HG02870 (cell line): ENCODE results near the gene KIR3DL2.
"Not testable (repeated sequence)": the region's sequence is repeated elsewhere in the genome, so short reads cannot be mapped to it uniquely, and the experiment has no call there.

Experiments used
- ATAC-seq: cut with Tn5 transposase; IDR thresholded peaks from one replicate; pipeline ENCODE4 v1.9.1; 2021; ENCODE audit warnings: mild to moderate bottlenecking, moderate library complexity; ENCODE audit not compliant: unreplicated experiment

The KIR3DL2 gene

DNA sequence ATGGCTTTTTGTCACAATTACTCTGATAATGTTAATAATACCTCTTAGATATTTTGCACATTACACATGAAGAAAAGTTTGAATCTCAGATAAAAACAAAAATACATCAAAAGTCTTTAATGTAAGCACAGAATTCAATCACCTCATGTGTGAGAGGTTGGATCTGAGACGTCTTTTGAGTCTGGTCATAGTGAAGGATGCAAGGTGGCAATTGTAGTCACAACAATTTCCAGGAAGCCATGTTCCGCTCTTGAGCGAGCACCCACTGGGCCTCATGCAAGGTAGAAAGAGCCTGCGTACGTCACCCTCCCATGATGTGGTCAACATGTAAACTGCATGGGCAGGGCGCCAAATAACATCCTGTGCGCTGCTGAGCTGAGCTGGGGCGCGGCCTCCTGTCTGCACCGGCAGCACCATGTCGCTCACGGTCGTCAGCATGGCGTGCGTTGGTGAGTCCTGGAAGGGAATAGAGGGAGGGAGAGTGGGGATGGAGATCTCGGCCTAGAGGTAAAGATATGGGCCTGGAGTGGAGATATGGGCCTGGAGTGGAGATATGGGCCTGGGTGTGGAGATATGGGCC lies at the start of gene KIR3DL2:
KIR3DL2 (plus strand) TSS at position 383 of the 580 bp plus-strand sequence; CDS start at position 416, 33 bp downstream.
- ATAC-seq, result not testable (repeated sequence)

DNA sequence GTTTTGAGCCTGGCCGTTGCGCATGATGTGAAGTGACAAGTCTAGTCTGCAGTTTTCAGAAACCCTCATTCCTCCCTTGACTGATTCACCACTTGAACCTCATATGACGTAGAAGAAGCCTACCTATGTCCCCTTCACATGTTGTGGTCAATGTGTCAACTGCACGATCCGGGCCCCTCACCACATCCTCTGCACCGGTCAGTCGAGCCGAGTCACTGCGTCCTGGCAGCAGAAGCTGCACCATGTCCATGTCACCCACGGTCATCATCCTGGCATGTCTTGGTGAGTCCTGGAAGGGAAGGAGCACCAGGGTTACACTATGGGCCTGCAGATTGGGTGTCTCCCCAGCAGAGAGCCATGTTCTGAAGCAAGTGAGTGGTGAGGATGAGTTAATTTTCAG lies 46.8 kb upstream of the KIR3DL2 start, which contains the start of gene KIR2DL4:
KIR2DL4 (plus strand) TSS at position 201 of the 400 bp plus-strand sequence; CDS start at position 243, 42 bp downstream.
- ATAC-seq, result no peak

DNA sequence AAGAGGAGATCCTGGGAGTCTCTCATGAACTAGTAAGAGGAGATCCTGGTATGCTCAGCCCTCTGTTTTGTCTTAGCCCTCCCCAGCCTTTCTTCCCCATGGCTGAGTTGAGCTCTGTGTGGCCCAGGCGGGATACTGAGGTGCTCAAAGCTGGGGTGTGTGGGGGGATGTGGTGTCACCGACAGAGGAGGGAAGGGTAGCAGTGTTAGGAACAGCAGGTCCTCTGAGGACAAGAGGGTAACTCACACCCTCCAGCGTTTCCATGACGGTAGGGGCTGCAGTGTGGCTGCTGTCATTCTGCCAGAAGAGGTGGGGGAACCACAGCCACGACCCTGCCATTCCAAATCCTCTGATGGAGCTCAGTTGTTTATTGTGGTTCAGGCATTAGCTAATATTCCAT lies 46.1 kb upstream of the KIR3DL2 start:
- no peak for ATAC-seq

DNA sequence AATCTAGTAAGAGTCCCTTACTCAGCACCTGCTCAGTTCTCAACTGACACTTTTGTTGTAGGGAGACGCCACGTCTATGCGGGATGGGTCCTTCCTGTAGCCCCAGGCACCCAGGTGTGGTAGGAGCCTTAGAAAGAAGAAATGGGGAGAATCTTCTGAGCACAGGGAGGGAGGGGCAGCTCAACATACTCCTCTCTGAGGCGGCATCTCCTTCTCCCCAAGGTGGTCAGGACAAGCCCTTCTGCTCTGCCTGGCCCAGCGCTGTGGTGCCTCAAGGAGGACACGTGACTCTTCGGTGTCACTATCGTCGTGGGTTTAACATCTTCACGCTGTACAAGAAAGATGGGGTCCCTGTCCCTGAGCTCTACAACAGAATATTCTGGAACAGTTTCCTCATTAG lies 45.7 kb upstream of the KIR3DL2 start:
- ATAC-seq, result no peak

DNA sequence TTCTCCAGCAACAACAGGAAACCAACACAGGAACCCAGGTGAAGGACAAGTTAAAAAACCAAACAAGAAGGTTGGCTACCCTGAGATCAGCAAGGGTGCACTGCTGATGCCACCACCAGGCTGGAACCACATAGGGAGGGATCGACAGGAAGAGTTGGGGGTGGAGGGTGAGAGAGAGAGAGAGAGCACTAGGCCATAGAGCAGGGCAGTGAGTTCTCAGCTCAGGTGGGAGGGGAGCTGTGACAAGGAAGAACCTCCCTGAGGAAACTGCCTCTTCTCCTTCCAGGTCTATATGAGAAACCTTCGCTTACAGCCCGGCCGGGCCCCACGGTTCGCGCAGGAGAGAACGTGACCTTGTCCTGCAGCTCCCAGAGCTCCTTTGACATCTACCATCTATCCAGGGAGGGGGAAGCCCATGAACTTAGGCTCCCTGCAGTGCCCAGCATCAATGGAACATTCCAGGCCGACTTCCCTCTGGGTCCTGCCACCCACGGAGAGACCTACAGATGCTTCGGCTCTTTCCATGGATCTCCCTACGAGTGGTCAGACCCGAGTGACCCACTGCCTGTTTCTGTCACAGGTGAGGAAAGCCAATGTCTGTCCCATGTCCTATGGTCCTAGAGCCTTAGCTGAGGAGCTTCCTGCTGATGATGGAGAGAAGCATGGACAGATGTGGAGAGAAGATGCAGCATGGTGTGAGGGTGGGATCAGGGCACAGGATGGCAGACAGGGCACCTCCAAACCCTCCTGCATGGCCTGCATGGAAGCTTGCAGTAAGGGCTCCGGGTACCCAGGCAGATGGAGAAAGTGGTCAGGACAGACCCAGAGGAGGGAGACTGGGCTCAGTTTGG lies 44.4 kb upstream of the KIR3DL2 start:
- ATAC-seq, result no peak

DNA sequence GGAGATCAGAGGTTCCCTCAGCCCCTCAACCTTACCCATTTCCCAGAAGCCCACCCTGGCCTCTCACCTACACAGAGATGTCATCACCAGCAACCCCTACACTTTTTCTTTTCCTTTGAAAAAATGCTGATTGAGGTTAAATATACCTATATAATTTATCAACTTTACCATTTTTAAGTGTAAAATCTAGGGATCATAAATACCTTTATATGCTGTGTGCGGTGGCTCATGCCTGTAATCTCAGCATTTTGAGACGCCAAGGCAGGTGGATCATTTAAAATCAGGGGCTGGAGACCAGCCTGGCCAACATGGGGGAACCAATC lies 43.8 kb upstream of the KIR3DL2 start:
- ATAC-seq, result no peak

DNA sequence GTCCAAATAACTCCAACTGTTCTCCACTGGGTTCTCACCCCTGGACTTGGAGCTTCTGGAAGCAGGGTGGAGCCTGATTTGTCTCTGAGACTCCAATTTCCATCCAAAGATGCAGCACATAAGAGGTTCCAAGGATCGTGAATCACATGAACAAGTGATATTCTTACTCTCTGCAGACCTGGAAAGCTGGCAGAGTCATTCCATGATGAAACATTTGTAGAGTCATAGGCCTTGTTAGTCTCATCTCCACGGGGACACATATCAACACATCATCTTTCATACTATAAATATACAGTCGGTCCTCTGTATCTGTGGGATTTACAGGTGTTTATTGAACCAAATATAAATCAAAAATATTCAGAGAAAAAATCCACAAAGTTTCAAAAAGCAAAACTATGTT lies 35.7 kb upstream of the KIR3DL2 start:
- not testable (repeated sequence) for ATAC-seq

DNA sequence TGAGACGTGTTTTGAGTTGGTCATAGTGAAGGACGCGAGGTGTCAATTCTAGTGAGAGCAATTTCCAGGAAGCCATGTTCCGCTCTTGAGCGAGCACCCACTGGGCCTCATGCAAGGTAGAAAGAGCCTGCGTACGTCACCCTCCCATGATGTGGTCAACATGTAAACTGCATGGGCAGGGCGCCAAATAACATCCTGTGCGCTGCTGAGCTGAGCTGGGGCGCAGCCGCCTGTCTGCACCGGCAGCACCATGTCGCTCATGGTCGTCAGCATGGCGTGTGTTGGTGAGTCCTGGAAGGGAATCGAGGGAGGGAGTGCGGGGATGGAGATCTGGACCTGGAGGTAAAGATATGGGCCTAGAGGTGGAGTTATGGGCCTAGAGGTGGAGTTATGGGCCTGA lies 34.0 kb upstream of the KIR3DL2 start, which contains the start of gene KIR3DL1:
KIR3DL1 (plus strand) TSS at position 218 of the 400 bp plus-strand sequence.
- ATAC-seq, result not testable (repeated sequence)

DNA sequence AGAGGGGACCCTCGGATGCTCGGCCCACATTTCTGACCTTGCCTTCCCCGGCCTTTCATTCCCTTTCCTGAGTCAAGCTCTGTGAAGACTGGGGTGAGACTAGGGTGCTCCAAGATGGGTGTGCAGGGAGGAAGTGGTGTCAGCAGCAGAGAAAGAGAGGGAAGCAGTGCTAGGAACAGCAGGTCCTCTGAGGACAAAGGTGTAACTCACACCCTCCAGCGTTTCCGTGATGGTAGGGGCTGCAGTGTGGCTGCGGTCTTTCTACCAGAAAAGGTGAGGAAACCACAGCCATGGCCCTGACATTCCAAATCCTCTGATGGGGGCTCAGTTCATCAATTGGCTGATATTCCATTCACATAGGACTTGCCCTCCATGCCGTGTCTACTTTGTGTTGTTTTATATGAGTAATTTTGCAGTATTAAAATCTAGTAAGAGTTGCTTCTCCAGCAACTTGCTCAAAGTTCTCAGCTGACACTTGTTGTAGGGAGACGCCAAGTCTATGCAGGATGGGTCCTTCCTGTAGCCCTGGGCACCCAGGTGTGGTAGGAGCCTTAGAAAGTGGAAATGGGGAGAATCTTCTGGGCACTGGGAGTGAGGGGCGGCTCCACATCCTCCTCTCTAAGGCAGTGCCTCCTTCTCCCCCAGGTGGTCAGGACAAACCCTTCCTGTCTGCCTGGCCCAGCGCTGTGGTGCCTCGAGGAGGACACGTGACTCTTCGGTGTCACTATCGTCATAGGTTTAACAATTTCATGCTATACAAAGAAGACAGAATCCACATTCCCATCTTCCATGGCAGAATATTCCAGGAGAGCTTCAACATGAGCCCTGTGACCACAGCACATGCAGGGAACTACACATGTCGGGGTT lies 32.3 kb upstream of the KIR3DL2 start:
- ATAC-seq, result no peak

DNA sequence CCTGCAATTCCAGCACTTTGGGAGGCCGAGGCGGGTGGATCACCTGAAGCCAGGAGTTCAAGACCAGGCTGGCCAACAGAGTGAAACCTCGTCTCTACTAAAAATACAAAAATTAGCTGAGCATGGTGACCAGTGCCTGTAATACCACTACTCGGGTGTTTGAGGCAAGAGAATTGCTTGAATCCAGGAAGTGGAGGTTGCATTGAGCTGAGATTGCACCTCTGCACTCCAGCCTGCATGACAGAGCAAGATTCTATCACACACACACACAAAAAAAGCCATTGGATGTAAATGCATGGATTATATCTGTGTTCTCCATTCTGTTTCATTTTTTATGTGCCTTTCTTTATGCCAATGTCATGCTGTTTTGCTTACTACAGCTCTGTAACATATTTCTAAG lies 25.8 kb upstream of the KIR3DL2 start:
- not testable (repeated sequence) for ATAC-seq

DNA sequence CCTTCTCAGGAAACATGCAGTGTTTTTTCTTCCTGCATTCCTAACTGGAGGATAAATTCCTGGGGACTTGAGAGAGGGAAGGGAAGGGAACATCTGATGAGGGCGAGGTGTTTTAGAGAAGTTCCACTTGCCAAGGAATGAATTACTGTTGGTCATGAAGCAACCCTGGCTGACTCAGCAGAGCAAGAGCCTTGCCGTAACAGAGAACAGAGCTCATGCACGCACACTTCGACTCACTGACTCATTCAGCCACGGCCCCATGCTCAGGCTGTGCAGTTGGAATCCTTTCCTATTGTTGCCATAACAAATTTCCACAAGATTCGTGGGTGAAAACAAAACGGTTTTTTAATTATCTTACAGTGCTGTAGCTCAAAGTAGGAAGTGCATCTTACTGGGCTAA lies 24.9 kb upstream of the KIR3DL2 start:
- ATAC-seq, result not testable (repeated sequence)

DNA sequence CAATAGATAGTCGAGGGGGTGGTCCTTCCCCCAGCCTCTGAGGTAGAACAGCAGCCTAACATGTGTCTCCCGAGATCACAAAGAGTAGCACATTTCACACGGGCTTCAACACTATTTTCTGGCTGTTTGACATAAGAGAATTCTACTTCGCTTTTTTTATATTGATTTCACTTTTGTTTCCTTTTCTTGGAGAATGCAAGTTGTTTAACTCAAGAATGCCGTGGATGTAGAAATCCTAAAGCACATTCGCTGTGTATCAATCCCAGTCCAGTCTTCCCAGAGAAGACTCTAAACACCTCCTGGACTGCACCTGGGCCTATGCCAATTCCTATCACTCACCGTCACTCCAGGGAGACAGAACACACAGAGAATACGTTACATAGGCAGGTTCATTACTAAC lies 22.2 kb upstream of the KIR3DL2 start:
- not testable (repeated sequence) for ATAC-seq

DNA sequence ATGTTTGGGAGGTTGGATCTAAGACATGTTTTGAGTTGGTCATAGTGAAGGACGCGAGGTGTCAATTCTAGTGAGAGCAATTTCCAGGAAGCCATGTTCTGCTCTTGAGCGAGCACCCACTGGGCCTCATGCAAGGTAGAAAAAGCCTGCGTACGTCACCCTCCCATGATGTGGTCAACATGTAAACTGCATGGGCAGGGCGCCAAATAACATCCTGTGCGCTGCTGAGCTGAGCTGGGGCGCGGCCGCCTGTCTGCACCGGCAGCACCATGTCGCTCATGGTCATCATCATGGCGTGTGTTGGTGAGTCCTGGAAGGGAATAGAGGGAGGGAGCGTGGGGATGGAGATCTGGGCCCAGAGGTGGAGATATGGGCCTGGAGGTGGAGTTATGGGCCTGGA lies 17.7 kb upstream of the KIR3DL2 start, which contains the start of gene KIR2DS4:
KIR2DS4 (plus strand) TSS at position 181 of the 400 bp plus-strand sequence.
- ATAC-seq, result not testable (repeated sequence)

DNA sequence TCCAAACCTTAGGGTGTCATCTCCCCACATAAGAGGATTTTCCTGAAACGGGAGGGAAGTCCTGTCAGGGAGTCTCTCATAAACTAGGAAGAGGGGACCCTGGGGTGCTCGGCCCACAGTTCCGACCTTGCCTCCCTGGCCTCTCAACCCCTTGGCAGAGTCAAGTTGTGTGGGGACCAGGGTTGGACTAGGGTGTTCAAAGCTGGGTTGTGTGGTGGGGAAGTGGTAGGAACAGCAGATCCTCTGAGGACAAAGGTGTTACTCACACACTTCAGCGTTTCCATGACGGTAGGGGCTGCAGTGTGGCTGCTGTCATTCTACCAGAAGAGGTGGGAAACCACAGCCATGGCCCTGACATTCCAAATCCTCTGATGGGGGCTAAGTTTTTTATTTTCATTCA lies 15.1 kb upstream of the KIR3DL2 start:
- ATAC-seq, result not testable (repeated sequence)

DNA sequence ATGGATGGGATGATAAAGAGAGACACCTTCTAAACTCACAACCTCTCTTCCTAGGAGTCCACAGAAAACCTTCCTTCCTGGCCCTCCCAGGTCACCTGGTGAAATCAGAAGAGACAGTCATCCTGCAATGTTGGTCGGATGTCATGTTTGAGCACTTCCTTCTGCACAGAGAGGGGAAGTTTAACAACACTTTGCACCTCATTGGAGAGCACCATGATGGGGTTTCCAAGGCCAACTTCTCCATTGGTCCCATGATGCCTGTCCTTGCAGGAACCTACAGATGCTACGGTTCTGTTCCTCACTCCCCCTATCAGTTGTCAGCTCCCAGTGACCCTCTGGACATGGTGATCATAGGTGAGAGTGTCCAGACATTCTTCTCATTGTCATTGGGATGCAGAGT lies 12.7 kb upstream of the KIR3DL2 start:
- ATAC-seq, result not testable (repeated sequence)

DNA sequence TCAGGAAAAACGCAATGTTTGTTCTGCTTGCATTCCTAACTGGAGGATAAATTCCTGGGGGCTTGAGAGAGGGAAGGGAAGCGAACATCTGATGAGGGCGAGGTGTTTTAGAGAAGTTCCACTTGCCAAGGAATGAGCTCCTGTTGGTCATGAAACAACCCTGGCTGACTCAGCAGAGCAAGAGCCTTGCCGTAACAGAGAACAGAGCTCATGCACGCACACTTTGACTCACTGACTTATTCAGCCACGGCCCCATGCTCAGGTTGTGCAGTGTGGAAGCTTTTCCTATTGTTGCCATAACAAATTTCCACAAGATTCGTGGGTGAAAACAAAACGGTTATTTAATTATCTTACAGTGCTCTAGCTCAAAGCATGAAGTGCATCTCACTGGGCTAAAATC lies 7.1 kb upstream of the KIR3DL2 start:
- ATAC-seq, result not testable (repeated sequence)

DNA sequence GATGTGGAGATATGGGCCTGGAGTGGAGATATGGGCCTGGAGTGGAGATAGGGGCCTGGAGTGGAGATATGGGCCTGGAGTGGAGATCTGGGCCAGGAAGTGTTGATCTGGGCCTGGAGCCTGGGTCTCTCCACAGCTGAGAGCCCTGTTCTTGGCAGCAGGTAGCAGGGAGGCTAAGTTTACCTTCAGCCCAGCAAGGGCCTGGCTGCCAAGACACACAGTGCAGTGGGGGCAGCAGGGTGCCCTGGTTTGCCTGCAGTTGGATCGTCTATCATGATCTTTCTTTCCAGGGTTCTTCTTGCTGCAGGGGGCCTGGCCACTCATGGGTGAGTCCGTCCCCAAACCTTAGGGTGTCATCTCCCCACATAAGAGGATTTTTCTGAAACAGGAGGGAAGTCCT lies 687 bp downstream of the KIR3DL2 start:
- no peak for ATAC-seq

DNA sequence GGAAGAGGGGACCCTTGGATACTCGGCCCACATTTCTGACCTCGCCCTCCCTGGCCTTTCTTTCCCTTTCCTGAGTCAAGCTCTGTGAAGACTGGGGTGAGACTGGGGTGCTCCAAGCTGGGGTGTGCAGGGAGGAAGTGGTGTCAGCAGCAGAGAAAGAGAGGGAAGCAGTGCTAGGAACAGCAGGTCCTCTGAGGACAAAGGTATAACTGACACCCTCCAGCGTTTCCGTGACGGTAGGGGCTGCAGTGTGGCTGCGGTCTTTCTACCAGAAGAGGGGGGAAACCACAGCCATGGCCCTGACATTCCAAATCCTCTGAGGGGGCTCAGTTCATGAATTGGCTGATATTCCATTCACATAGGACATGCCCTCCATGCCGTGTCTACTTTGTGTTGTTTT lies 1.1 kb downstream of the KIR3DL2 start:
- ATAC-seq, result no peak

DNA sequence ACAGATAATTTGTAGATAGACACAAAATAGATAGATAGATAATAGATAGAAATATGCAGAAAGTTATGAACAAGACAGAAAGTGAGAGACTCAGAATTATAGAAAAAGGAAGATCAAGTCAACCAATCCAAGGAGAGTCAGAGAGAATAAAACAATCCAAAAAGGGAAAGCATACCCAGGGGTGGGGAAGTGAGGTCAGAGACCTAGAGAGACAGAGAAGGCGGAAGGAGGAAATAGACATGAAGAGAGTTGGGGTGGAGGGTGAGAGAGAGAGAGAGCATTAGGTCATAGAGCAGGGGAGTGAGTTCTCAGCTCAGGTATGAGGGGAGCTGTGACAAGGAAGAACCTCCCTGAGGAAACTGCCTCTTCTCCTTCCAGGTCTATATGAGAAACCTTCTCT lies 5.0 kb downstream of the KIR3DL2 start:
- not testable (repeated sequence) for ATAC-seq

DNA sequence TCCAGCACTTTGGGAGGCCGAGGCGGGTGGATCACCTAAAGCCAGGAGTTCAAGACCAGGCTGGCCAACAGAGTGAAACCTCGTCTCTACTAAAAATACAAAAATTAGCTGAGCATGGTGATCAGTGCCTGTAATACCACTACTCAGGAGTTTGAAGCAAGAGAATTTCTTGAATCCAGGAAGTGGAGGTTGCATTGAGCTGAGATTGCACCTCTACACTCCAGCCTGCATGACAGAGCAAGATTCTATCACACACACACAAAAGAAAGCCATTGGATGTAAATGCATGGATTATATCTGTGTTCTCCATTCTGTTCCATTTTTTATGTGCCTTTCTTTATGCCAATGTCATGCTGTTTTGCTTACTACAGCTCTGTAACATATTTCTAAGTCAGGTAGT lies 8.2 kb downstream of the KIR3DL2 start:
- ATAC-seq, result not testable (repeated sequence)

DNA sequence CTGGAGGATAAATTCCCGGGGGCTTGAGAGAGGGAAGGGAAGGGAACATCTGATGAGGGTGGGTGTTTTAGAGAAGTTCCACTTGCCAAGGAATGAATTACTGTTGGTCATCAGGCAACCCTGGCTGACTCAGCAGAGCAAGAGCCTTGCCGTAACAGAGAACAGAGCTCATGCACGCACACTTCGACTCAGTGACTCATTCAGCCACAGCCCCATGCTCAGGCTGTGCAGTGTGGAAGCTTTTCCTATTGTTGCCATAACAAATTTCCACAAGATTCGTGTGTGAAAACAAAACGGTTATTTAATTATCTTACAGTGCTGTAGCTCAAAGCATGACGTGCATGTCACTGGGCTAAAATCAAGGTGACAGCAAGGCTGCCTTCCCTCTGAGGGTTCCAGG lies 9.2 kb downstream of the KIR3DL2 start:
- not testable (repeated sequence) for ATAC-seq
